ENCODE results near the gene CMKLR1.

CMKLR1 gene

GRCh38 chr12:108271951-108272872 lies 66.9 kb downstream of the CMKLR1 start:
- TF ChIP-seq GATA3 (IDR thresholded peaks at IDR 0.05; ENCODE audit: low read depth, low read length) = no peak

DNA sequence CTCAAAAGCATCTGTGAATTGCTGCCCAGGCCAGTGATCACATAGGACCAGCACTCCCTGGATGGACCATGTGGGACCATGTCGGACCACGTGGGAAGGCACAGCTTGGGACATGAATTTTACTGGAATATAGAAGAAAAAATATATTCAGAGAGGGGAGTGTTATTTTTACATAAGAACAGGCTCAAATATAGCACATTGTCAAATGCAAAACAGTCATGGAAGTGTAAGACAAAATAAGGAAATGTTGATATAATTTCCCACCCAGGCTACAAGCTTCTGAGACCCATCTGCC lies 68.3 kb downstream of the CMKLR1 start:
- TF ChIP-seq GATA3 (IDR thresholded peaks at IDR 0.05; ENCODE audit: low read depth, low read length) (no peak), GATA2 (IDR thresholded peaks at IDR 0.05; ENCODE audit: low read depth, low read length) (no peak)

DNA sequence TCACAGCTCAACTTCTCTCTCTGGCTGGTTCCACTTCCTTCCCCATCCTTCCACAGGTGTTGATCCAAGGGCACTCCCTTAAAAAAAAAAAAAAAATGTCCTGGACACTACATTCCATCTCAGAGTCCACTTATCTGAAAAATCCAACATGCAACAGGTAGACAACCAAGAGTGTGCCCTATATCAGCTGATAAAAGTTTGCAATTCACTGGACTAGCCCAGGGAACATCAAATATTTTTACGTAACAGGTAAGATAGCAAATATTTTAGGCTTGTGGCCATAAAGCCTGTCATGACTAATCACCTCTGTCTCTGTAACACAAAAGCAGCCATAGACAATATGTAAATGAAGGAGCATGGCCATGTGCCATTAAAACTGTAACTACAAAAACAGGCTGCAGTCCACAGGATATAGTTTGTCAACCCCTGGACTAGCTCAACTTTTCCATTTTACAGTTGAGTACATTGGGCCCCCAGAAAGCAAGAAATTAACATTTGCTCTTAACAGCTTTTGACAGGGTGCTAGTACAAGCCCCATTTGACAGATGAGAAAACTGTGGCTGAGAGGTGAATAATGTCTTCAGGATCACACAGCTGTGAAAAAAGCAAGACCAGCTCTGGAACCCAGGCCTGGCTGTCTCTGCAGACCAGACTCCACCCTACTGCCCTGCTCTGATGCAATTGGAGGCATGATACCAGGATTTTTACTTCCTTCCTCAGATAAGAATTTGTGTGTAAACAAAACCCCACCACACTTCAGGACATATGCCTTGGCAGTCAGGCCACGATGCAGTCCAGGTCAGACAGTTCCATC lies 68.9 kb downstream of the CMKLR1 start:
- TF ChIP-seq GATA3 (IDR thresholded peaks at IDR 0.05; ENCODE audit: low read depth, low read length) = no peak
- TF ChIP-seq GATA2 (IDR thresholded peaks at IDR 0.05; ENCODE audit: low read depth, low read length) = no peak

DNA sequence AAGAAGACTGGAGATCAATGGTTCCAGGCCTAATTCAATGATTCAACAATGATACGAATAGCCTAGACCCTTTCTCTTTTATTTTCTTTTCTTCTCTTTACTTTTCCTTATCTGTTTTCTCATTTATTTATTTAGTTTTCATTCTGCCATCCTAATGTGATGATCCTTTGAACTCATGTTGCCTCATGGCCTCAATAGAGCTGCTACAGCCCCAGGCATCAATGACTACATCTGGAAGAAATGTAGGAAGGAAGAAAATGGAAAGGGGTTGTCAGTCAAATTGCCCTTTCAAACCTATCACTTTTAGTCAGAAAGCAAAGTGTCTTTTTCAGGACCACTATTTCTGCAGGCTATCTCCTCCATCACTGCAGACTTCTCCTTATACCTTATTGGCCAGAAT lies 69.9 kb downstream of the CMKLR1 start:
- no peak for TF ChIP-seq GATA2 (IDR thresholded peaks at IDR 0.05; ENCODE audit: low read depth, low read length)
- no peak for TF ChIP-seq GATA3 (IDR thresholded peaks at IDR 0.05; ENCODE audit: low read depth, low read length)

DNA sequence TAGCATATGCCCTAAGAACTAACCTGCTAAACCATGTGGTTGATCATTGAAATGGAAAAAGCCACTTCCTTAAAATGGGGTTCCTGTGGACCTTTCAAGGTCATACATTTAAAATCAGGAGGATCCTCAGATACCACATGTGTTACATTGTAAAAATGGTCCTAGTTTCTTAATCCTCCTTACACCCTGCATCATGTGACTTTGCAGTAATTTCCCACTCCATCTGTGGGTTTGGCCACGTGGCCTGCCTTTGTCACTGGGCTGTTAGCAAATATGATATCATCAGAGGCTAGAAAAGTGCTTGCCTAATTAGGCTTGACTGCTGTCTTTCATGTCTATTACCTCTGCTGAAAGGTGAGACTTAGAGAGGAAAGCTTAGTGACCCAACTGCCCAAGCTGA lies 70.7 kb downstream of the CMKLR1 start:
- TF ChIP-seq GATA2 (IDR thresholded peaks at IDR 0.05; ENCODE audit: low read depth, low read length) (no peak), GATA3 (IDR thresholded peaks at IDR 0.05; ENCODE audit: low read depth, low read length) (no peak)

- TF ChIP-seq GATA3 (IDR thresholded peaks at IDR 0.05; ENCODE audit: low read depth, low read length) = no peak
- TF ChIP-seq GATA2 (IDR thresholded peaks at IDR 0.05; ENCODE audit: low read depth, low read length) = no peak
Observed at GRCh38 chr12:108267450-108267849, 71.7 kb downstream of the CMKLR1 start.

DNA sequence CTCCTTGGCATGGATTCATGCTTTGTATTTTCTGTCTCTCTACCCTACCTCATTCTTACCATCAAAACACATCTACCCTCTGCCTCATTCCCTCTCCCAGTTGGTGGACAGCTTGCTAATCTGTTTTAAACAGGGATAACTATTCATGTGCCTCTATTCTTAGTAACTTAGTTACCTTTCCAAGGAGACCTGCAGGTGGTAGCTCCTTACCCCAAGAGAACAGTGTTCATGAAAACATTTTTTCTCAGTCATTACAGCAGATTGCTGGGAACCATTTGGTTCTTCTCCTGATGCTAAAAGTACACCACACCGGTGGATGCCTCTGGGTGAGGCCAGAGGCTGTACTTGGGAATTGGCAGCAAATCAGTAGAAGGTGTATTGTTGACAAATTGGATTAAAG lies 73.0 kb downstream of the CMKLR1 start:
- TF ChIP-seq GATA2 (IDR thresholded peaks at IDR 0.05; ENCODE audit: low read depth, low read length) (no peak), GATA3 (IDR thresholded peaks at IDR 0.05; ENCODE audit: low read depth, low read length) (no peak)

GRCh38 chr12:108265505-108265904 lies 73.6 kb downstream of the CMKLR1 start:
- TF ChIP-seq GATA3 (IDR thresholded peaks at IDR 0.05; ENCODE audit: low read depth, low read length) (no peak), GATA2 (IDR thresholded peaks at IDR 0.05; ENCODE audit: low read depth, low read length) (no peak)

- TF ChIP-seq GATA3 (IDR thresholded peaks at IDR 0.05; ENCODE audit: low read depth, low read length) (no peak), GATA2 (IDR thresholded peaks at IDR 0.05; ENCODE audit: low read depth, low read length) (no peak)
Observed at GRCh38 chr12:108260969-108261368, 78.1 kb downstream of the CMKLR1 start.

DNA sequence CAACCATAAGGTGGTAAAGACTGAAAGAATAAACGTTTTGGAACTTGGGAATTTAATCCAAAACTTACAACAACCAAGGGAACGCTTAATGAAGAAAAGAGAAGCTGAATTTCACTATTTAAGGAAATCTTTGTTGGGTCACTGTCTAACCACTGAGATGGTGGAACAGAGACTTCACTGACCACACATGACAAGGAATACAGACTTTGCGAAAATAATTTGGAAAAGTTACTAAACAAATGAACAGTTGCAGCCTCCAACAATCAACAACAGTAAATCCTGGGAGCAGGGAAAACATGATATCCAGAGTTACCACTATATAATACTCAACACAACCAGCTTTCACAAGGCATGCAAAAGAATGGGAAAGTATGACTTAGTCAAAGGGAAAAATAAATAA lies 79.1 kb downstream of the CMKLR1 start:
- TF ChIP-seq GATA3 (IDR thresholded peaks at IDR 0.05; ENCODE audit: low read depth, low read length) (no peak), GATA2 (IDR thresholded peaks at IDR 0.05; ENCODE audit: low read depth, low read length) (no peak)

DNA sequence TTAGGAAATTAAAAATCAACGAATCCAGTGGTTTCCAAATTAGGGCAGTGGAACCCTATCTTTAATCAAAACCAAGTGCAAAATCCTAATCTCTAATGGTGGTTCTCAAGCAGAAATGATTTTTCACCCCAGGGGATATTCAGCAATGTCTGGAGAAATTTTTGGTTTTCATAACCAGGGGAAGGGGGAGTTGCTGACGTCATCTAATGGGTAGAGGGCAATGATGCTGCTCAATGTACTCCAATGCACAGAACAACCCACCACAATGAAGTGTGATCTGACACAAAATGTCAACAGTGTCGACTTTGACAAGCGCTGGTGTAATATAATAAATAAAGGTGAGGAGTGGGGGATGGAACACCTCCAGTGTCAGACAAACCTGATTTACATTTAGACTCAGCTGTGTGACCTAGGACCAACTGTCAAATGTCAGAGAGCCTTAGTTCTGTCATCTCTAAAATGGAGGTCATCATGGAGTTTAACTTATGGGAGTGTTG lies 81.5 kb downstream of the CMKLR1 start:
- TF ChIP-seq GATA2 (IDR thresholded peaks at IDR 0.05; ENCODE audit: low read depth, low read length) (no peak), GATA3 (IDR thresholded peaks at IDR 0.05; ENCODE audit: low read depth, low read length) (no peak)

GRCh38 chr12:108257004-108257403 lies 82.1 kb downstream of the CMKLR1 start:
- TF ChIP-seq GATA3 (IDR thresholded peaks at IDR 0.05; ENCODE audit: low read depth, low read length) (no peak), GATA2 (IDR thresholded peaks at IDR 0.05; ENCODE audit: low read depth, low read length) (no peak)

GRCh38 chr12:108255252-108255602 lies 83.9 kb downstream of the CMKLR1 start:
- TF ChIP-seq GATA2 (IDR thresholded peaks at IDR 0.05; ENCODE audit: low read depth, low read length) (no peak), GATA3 (IDR thresholded peaks at IDR 0.05; ENCODE audit: low read depth, low read length) (no peak)

DNA sequence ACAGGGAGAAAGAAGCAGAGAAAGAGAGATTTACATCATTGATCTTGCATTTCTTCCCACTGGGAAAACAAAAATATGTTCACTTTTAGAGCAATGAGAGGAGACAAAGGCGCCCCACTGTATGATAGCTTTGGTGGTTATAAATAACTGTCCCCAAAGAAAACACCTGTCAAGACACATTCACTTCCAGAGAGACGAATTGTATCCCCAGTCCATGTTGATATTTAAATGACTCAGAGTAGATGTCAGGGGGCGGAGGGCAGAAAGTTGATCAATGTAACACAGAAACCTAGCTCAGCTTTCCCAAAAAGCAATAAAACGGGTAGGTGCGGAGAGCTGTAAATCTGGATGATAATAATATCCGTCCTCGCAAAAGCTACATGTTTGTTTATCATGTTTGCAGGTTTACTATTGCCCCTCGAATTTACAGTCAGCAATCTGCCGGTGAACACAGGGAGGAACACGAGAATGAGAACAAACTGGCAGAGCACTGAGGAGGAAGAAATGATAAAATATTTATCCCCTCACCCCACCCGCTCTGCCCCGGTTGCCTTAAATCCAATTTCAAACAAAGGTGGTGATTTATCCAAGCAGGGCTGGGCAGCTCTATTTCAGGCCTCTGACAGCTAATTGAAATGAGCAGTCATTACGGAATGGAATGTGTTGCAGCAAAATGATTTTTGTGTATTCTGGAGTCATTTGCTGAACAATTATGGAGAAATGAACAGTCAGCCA lies 84.4 kb downstream of the CMKLR1 start:
- TF ChIP-seq GATA3 (IDR thresholded peaks at IDR 0.05; ENCODE audit: low read depth, low read length) (no peak), GATA2 (IDR thresholded peaks at IDR 0.05; ENCODE audit: low read depth, low read length) (no peak)
